ENCODE measurements around the gene SARDH. TPM values are rescaled to one million over a fixed set of nuclear protein-coding genes. Genes with fewer than 3 reads are reported as not detected.

SARDH gene
- total and polyA plus RNA-seq, 9 donors, result 2.5 to 10.0 (median 3.3) TPM

GRCh38 chr9:133684121-133684935, 53.8 kb downstream of the SARDH start:
- Histone ChIP-seq H3K27ac (no peak overlapping the region), H3K4me3 (no peak overlapping the region), H3K27me3 (no peaks in the 10 kb centered on the region), H3K9me3 (no peaks in the 10 kb centered on the region), H3K4me1 (ENCODE audit: insufficient read depth) (peaks cover 5% of the 10 kb centered on the region), H3K36me3 (no peaks in the 10 kb centered on the region)
- DNase-seq, result no peak
- 66 to 85% (median 81%) methylated on average over 18 to 26 of the region's 26 CpGs for WGBS, 3 donors
- TF ChIP-seq, protein P1, sequence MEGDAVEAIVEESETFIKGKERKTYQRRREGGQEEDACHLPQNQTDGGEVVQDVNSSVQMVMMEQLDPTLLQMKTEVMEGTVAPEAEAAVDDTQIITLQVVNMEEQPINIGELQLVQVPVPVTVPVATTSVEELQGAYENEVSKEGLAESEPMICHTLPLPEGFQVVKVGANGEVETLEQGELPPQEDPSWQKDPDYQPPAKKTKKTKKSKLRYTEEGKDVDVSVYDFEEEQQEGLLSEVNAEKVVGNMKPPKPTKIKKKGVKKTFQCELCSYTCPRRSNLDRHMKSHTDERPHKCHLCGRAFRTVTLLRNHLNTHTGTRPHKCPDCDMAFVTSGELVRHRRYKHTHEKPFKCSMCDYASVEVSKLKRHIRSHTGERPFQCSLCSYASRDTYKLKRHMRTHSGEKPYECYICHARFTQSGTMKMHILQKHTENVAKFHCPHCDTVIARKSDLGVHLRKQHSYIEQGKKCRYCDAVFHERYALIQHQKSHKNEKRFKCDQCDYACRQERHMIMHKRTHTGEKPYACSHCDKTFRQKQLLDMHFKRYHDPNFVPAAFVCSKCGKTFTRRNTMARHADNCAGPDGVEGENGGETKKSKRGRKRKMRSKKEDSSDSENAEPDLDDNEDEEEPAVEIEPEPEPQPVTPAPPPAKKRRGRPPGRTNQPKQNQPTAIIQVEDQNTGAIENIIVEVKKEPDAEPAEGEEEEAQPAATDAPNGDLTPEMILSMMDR (IDR thresholded peaks at IDR 0.05), result no peak
- TF ChIP-seq EP300 (IDR thresholded peaks at IDR 0.05) (no peak), POLR2A (IDR thresholded peaks at IDR 0.05) (no peak)
- intact Hi-C loops (cut with DNase I), result no loop called here

GRCh38 chr9:133683586-133684120, 54.5 kb downstream of the SARDH start:
- TF ChIP-seq POLR2A (IDR thresholded peaks at IDR 0.05) (no peak), EP300 (IDR thresholded peaks at IDR 0.05) (no peak)
- TF ChIP-seq, protein P1 (IDR thresholded peaks at IDR 0.05), result no peak
- no peak overlapping the region for H3K4me3 ChIP-seq
- peaks cover 9% of the 10 kb centered on the region for H3K4me1 ChIP-seq (ENCODE audit: insufficient read depth)
- no peak overlapping the region for H3K27ac ChIP-seq
- no peaks in the 10 kb centered on the region for H3K9me3 ChIP-seq
- 59 to 70% (median 59%) methylated on average over 18 to 19 of the region's 19 CpGs for WGBS, 3 donors
- no peak for DNase-seq
- no peaks in the 10 kb centered on the region for H3K27me3 ChIP-seq
- intact Hi-C loops (cut with DNase I), result no loop called here
- H3K36me3 ChIP-seq, result no peaks in the 10 kb centered on the region

- Histone ChIP-seq H3K9me3 (no peaks in the 10 kb centered on the region), H3K36me3 (no peaks in the 10 kb centered on the region), H3K4me1 (ENCODE audit: insufficient read depth) (peaks cover 9% of the 10 kb centered on the region), H3K4me3 (no peak overlapping the region), H3K27me3 (no peaks in the 10 kb centered on the region), H3K27ac (no peak overlapping the region)
- TF ChIP-seq POLR2A (IDR thresholded peaks at IDR 0.05), result no peak
- TF ChIP-seq, protein P1 (IDR thresholded peaks at IDR 0.05), result no peak
- no peak for TF ChIP-seq EP300 (IDR thresholded peaks at IDR 0.05)
- WGBS, 3 donors, result 63 to 79% (median 66%) methylated on average over 20 of the region's 20 CpGs
- DNase-seq, result no peak
- intact Hi-C loops (cut with DNase I), result no loop called here
Observed at GRCh38 chr9:133682818-133683585, 55.1 kb downstream of the SARDH start.

- intact Hi-C loops (cut with DNase I), result no loop called here
- peaks cover 9% of the 10 kb centered on the region for H3K4me1 ChIP-seq (ENCODE audit: insufficient read depth)
- TF ChIP-seq EP300 (IDR thresholded peaks at IDR 0.05) (no peak), POLR2A (IDR thresholded peaks at IDR 0.05) (no peak)
- TF ChIP-seq, protein P1 (IDR thresholded peaks at IDR 0.05), result no peak
- H3K4me3 ChIP-seq, result no peak overlapping the region
- H3K36me3 ChIP-seq, result no peaks in the 10 kb centered on the region
- H3K27me3 ChIP-seq, result no peaks in the 10 kb centered on the region
- H3K27ac ChIP-seq, result no peak overlapping the region
- no peaks in the 10 kb centered on the region for H3K9me3 ChIP-seq
- DNase-seq, result no peak
- WGBS, 3 donors, result 95 to 98% (median 97%) methylated on average over 35 of the region's 35 CpGs
Observed at GRCh38 chr9:133681658-133682306, 56.4 kb downstream of the SARDH start.
